CD4-positive, alpha-beta T cell treated with Interleukin-1 beta for 1 hour (primary cell): Measurements from ENCODE around the gene XRN2.
"Not testable (repeated sequence)": the region's sequence is repeated elsewhere in the genome, so short reads cannot be mapped to it uniquely, and the experiment has no call there.

Experiments used
- DNase-seq, 2 donors: peaks; one replicate each; pipeline ENCODE4 v3.0.0-alpha.2; 2020 to 2022

XRN2 gene

DNA sequence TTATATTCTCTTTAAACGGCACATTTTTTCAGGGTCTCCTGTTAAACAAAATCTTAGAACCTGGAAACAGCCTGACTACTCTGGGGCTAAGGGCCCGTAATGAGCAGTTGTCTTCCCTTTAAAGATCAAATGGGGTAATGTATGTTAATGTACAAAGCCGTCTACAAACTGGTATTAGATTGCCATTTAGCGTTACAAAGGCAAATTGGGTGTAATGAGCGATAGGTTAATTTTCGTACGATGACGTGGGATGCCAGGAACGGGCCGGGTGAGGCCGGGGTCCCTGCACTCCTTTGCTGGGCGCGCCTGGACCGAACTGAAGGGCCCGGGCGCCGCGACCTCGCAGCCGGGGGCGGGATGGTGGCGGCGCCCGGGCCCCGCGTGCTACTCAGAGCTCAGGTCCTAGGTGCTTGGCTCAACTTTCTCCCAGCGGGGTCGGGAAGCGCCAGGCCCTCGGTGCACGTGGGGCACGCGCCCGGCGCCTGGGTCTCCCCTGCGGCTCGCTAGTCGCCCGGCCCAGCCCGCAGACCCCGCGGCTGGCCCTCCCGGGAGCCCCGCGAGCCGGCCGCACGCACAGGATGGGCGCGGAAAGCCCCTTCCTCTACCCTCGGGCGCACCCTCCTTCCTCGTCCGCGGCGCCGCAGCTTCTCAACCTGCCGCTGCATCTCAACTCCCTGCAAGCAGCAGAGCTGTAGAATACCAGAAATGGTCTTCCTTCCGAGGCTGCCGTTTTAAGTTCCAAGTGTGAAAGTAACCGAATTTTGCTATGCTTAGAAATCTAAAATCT lies 88.2 kb downstream of the XRN2 start:
- no peak for DNase-seq

DNA sequence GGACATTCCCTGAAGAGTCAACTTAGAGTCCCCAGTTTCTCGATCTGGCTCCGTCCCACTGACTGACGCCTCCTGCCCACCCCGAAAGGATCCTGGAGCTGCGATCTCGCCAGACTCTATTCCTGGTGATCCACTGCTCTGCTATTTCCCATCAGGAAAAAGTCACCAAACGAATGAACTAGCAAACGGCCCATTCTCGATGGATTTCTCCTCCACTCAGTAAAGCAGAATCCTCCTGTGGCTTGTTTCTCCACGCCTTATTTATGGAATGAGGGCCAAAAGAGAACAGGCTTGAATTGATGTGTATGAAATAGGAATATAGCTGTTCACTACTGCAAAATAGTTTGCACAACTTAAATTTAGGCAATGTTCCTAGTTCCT lies 88.8 kb downstream of the XRN2 start:
- no peak for DNase-seq

DNA sequence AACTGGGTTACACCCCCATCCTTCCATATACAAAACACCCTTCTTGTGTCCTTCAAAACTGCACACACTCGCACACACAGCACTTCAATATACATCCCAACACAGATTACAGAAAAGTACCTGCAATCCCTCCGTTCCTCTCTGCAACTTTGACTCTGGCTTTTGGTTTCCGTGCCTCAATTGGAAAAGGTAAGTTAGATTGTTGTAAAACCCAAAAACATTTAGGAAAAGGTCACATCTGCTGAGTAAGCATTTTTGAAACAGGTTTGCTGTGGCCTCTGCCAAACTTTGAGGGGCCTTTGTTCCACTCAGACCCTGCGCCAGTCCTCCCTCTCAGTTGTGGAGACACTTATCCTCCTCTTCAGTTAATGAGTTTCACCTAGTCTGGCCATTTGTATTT lies 90.0 kb downstream of the XRN2 start:
- DNase-seq = no peak

DNA sequence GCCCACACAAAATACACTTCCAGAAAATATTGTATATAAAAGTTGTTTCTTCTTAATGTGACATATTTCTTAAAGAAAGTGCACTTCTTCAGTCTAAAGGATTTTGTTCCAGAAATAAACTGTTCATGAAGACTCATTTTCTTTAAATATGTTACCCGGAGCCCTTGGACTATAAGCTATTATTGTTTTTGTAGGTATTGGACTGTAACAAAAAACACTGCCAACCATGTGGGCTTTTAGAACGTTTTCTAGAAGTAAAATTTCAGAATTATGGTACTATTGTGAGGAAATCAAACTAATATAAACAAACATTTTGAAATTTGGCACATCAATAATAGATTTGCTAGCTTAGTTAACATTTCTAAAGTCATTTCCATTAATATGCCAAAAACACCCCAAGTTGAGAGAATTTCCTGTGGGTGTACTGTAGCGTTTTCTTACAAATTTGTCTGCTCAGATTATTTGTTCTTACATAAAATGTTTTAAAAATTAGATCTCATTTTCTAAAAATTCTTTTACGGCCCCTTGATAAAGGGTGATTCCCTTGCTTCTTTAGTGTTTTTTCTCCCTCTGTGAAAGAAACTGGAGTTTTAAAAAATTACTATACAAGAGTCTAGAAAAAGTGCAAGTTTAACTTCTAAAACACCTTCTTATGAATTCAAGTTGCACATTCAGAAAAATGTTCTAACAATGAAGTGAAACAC lies 90.8 kb downstream of the XRN2 start:
- no peak for DNase-seq

DNA sequence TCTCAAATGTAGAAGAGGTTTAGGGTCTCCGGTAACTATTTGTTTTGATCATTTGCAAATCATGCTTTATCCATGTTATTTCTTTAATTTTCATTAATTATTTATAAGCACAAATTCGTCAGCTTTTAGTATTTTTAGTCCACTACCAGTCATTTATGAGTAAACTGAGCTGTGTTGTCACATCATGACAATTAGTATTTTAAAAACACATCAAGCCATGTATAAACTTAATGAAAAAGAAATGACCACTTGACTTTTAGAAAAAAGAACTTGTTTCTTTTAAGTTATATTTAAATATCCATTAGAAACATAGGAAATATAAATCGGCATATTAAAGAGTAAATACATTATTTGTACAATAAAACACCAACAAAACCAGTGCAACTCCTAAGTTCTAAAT lies 91.4 kb downstream of the XRN2 start:
- no peak for DNase-seq

DNA sequence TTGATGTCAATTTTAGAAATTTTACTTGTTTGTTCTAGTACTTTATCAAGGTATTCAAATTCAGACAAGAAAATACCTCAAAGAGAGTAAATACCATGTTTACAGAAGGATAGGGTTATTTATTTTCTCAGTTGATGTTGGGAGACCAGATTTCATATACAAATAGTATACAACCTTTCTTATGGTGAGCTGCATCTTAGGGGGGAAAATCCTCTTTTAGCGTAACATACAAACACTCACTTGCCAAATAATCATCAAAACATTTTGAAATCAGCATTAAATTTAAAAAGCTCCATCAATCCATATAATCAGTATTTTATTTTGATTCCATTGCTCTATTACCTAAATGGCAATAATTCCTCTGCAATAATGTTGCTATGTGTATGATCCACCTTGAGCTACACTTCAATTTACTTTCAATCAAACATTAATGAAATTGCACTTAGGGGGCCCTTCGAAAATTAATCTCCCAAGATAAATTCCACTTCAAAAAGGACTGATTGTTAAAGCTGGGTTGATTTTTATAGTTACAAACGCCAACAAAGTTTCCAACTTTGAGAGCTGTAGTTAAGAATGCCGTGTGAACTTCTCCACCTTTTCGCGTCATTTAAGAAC lies 92.0 kb downstream of the XRN2 start:
- no peak for DNase-seq

DNA sequence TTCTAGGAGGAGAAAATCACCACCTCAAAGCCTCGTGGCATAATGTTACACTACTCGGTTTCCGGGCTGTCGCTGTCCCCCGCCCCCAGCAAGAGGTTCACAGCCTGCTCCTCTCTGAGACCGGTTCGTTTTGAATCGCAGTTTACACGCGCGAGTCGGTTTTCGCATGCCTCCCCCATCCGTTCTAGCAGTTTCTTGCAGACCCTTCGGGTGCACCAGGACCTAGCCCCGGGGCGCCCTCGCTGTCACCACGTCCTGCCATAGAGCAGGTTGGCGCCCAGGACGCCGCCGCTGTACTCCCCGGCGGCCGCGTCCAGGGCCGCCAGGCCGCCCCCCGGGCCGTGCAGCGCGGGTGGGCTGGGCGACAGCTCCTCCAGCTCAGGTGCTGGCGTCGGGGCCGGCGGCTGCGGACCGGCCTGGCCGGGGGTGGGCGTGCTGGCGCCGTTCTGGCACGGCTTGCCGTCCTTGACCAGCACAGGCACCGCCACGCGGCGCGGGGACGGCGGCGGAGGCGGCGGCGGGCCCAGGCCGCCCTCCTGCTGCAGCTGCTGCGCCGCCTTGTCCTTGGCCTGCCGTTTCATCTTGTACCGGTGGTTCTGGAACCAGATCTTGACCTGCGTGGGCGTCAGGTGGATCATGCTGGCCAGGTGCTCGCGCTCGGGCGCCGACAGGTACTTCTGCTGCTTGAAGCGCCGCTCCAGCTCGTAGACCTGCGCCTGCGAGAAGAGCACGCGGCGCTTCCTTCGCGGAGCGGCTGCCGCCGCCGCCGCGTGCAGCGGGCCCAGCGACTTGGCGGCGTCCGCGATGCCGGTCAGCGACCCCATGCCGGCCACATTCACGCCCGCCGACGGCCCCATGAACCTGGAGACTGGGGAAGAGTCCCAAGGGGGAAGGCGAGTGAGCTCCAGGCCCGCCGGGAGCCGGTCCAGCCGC lies 92.8 kb downstream of the XRN2 start:
- DNase-seq = peak; percentile 43

DNA sequence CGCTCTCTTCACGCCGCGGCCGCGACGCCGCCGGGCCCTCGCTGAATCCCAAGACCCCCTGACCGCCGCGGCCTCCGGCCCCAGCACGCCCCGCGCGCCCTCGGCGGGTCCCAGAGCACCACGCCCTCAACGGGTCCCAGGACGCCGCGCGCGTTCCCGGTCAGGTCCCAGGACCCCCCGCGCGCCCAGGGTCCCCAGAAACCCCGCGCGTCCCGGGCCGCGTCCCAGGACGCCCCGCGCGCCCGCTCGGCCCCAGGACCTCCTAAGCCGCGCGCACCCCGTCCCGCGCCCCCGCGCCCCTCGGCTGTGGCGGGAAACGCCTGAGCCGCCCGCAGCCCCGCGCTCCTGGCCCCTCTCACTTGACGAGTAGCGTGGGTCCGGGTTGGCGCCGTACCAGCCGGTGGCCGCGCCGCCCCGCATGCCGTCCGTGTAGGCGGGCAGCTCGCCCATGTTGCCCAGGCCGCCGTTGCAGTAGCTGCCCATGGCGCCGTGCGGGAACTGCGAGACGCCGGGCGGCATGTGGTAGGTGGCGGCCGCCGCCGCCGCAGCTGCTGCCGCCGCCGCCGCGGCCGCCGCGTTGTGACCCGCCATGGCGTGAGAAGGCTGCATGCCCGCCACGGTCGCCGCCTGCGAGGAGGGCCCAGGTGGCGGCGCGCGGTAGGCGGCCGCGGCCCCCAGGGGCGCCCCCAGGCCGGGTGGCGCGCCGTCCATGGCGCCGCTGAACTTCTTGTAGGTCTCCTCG lies 93.6 kb downstream of the XRN2 start:
- no peak for DNase-seq

DNA sequence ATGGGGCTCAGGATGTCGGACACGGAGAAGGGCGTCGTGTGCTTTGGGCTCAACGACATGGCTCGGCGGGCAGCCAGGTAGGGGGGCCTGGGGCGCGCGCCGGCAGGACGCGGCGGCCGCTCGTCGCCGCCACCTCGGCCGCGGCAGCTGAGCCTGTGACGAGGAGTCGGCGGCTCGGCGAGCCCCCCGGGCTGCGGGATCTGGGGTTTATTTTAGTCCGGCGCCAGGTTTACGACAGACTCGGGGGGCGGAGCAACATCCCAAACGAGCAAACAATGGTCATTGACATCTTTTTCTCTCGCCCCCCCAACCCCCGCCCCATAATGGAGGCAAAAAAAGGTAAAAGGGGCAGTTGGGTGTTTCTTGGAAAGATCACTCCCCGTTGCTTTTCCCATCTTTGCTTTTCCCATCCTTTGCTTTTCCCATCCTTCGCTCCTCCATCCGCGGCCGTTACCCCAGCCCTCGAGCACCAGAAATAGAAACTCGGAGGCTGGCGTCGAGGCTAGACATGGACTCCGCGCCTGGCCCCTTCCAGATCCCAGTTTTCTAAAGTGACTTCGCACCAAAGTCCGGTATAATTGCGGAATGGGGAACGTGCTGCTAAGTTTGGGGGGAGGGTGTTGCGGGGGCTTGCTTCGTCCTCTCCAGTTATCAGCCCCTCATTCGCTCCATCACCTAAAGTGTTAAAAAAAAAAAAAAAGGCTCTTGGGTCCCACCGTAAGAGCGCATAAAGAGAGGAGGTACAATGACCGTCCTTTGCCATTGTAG lies 94.4 kb downstream of the XRN2 start, which contains the start of gene NKX2-4:
Gene NKX2-4, minus strand, starts transcription at position 186 of the 768 bp plus-strand sequence. Its CDS starts 127 bp downstream, at position 59.
- no peak for DNase-seq

DNA sequence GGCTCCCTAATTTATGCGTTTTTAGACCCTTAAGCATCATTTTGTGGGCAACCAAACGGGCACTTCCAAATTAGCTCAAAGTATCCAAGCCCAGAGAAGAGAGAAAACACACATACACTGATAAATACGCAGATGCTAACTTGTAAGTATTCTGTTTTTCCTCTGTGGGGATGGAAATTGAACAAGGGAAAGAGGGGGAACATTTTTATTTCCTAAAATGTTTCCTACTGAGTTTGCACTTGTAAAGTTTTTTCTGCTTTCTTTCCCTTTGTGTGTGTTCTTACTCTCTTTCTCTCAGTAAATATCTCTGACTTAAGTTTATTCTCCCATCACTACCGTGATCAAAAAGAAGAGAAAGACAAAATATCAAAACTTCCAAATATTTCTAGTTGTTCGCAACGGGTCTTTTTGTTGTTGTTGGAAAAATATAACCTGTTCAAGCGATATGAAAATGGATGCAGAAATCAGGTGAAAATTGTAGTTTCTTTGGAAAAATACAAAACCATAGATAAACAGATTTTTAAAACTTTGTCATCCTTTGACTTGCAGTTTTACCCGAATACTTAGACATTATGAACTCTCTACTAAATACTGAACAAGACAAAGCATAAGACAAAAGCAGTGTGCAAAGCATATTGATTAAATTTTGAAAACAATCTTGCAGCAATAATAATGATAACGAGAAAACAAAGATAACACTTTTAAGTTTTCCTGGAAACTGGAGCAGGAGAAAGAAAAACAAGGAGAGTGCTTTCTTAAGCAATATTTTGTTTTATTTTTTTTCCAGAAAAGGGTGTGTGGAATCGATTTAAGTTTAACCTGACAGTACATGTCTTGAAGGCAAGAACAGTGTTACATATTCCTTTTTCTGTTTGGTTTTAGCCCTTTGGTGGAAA lies 95.2 kb downstream of the XRN2 start:
- DNase-seq = no peak

DNA sequence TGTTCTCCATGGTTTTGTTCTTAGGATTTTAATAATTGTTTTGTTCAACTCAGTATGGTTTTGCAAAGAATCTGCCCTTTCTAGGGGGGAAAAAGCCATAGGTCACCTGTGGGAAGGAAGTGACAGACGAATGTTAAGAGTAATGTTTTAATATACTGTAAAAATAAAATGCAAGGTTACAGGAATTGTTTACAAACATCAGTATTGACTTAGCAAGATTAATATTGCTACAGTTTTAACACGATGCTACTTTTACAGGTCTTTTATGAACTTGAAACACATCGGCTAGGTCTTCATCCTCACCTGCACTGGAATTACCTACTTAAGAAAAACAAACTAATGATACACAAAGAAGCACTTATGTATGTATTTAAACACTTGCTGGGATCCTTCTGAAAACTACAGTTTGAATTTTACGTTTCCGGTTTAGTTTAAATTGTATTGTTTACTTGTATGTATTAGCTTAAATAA lies 95.9 kb downstream of the XRN2 start:
- DNase-seq = no peak

DNA sequence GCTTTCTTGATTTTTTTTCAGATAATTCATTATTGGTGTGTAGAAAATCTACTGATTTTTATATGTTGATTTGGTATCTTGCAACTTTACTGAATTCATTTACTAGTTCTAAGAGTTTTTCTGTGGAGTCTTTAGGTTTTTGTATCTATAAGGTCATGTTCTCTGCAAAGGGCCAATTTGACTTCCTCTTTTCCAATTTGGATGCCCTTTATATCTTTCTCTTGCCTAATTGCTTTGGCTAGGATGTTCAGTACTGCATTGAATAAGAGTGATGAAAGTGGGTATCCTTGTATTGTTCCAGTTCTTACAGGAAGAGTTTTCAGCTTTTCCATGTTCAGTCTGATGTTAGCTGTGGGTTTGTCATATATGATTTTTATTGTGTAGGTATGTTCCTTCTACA lies 108.6 kb downstream of the XRN2 start:
- no peak for DNase-seq

DNA sequence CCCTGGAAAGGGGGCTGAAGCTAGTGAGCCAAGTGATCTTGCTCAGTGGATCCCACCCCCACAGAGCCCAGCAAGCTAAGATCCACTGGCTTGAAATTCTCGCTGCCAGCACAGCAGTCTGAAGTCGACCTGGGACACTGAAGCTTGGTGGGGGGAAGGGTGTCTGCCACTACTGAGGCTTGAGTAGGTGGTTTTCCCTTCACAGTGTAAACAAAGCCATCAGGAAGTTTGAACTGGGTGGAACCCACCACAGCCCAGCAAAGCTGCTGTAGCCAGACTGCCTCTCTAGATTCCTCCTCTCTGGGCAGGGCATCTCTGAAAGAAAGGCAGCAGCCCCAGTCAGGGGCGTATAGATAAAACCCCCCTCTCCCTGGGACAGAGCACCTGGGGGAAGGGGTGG lies 110.9 kb downstream of the XRN2 start:
- DNase-seq = not testable (repeated sequence)

DNA sequence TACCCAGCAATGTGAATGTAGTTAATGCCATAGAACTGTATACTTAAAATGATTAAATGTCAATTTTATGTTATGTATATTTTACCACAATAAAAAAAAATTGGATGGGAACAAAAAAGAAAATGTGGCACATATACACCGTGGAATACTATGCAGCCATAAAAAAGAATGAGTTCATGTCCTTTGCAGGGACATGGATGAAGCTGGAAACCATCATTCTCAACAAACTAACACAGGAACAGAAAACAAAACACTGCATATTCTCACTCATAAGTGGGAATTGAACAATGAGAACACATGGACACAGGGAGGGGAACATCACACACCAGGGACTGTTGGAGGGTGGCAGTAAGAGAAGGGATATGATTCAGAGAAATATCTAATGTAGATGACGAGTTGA lies 116.0 kb downstream of the XRN2 start:
- not testable (repeated sequence) for DNase-seq

DNA sequence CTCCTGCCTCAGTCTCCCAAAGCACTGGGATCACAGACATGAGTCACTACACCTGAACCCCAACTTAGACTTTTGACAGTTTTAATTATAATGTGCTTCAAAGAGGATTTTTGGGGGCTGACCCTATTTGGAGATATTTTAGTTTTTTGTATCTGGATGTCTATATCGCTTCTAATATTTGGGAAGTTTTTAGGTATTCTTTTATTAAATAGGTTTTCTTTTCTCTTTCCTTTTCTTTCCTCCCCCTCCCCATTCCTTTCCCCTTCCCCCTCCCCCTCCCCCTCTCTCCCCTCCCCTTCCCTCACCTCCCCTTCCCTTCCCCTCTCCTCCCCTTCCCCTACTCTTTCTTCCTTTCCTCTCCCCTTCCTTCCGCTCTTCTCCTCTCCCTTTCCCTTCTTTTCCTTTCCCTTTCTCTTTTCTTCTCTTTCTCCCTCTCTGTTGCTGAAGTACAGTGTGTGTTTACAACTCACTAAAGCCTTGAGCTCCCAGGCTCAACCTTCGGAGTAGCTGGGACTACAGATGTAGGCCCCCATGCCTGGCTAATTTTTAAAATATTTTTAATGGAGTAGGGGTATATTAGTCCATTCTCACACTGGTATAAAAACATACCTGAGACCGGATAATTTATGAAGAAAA lies 118.6 kb downstream of the XRN2 start:
- DNase-seq = no peak

DNA sequence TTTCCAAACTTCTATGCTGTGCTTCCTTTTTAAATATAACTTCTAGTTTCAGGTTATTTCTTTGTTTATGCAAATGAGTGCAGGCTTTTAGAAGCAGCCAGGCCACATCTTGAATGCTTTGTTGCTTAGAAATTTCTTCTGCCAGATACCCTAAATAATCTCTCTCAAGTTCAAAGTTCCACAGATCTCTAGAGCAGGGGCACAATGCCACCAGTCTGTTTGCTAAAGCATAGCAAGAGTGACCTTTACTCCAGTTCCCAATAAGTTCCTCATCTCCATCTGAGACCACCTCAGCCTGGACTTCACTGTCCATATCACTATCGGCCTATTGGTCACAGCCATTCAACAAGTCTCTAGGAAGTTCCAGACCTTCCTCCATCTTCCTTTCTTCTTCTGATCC lies 120.6 kb downstream of the XRN2 start:
- not testable (repeated sequence) for DNase-seq

DNA sequence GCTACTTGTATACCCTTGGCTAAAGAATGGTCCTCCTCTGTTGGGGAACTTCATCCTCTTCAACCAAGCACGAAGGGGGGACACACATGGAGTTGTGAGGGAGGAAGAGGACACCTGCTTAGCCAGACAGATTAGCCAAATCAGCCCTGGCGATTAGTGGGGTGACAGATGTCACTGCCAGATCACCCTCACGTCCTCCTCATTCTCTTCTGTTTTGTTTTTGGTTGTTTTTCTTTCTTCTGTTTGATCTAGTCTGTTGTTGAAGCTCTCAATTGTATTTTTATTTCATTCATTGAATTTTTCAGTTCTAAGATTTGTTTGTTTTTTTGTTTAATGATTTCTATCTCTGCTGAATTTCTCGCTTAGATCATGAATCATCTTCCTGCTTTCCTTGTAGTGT lies 121.7 kb downstream of the XRN2 start:
- DNase-seq = no peak

DNA sequence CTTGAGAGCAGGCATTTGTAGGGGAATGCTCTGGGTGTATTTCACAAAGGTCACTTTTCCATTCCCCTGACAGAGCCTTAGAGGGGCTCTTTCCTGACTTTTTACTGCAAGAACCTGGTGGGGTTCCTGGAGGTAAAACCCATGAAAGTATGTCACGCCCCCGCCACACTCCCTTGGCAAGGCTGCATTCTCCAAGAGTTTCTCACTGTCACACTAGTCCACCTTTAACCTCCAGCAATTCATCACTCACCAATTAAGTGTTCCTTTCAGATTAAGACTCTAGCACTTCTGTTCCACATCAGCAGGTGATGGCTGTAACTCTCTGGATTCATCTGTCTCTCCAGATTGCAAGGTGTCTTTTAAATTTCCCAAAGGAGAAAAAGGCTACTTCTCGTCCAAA lies 126.9 kb downstream of the XRN2 start:
- no peak for DNase-seq

DNA sequence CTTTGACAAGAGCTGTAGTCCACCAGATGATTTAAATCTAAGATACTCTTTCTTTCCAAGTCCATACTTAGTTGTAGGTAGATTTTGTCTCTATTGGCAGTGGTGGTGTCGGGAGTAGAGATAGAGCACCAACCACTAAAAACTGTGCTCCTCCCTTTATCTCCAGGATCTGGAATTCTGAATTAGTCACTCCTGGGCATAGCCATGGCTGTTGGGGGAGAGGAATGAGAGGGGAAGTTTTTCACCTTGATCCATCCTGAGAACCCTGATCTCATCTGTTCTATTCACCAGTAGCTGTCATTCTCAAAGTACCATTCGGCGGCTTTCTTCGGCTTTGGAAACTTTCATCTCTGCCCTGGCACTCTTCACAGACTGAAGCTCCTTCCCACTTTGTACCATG lies 129.8 kb downstream of the XRN2 start:
- no peak for DNase-seq
